ENCODE results near the gene ARL5A. TPM values are rescaled to one million over a fixed set of nuclear protein-coding genes. Genes with fewer than 3 reads are reported as not detected.

Gene ARL5A
- total RNA-seq, 1 experiment from 2014 or later, result 55.0 TPM

DNA sequence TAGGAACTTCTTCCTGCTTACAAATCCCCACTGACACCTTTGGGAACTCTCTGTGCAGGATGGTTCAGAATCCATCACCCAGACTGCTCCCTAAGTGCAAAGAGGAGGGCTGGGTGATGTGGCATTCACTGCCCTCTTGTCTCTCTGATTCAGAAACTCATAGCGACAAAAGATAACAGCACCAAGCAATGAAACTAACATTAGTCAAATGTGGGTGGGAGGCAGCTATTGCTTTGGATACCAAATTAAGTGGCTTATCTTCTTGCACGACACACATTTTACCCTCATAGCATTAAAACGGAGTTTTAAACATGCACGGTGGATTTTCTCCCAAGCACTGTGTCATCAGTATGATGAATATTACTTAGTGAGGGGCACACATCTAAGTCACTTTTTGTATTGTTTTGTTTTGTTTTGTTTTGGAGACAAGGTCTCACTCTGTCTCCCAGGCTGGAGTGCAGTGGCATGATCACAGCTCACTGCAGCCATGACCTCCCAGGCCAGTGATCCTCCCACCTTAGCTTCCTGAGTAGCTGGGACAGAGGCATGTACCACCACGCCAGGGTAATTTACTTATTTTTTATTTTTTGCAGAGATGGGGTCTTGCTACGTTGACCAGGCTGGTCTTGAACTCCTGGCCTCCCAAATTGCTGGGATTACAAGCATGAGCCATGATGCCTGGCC, 53.0 kb downstream of the ARL5A start:
- intact Hi-C loops (cut with micrococcal nuclease; ENCODE audit: unreplicated experiment), result no loop called here
- TF ChIP-seq, protein P1, sequence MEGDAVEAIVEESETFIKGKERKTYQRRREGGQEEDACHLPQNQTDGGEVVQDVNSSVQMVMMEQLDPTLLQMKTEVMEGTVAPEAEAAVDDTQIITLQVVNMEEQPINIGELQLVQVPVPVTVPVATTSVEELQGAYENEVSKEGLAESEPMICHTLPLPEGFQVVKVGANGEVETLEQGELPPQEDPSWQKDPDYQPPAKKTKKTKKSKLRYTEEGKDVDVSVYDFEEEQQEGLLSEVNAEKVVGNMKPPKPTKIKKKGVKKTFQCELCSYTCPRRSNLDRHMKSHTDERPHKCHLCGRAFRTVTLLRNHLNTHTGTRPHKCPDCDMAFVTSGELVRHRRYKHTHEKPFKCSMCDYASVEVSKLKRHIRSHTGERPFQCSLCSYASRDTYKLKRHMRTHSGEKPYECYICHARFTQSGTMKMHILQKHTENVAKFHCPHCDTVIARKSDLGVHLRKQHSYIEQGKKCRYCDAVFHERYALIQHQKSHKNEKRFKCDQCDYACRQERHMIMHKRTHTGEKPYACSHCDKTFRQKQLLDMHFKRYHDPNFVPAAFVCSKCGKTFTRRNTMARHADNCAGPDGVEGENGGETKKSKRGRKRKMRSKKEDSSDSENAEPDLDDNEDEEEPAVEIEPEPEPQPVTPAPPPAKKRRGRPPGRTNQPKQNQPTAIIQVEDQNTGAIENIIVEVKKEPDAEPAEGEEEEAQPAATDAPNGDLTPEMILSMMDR (conservative IDR thresholded peaks at IDR 0.05; ENCODE audit: low read depth, low read length), result no peak
- no peak for TF ChIP-seq EZH2 (IDR thresholded peaks at IDR 0.05; ENCODE audit: borderline replicate concordance, low read depth, low read length, poor library complexity, severe bottlenecking)
- no peaks in the 10 kb centered on the region for H3K27me3 ChIP-seq (replicated peaks; ENCODE audit: insufficient read depth, low read depth, low read length, poor library complexity)
- no peak for DNase-seq (ENCODE audit: low spot score)
- POLR2A ChIA-PET (ENCODE audit: low non-redundant PET), result no interaction called here
- H3K9me3 ChIP-seq (ENCODE audit: low read depth, low read length, poor library complexity, severe bottlenecking), result no peaks in the 10 kb centered on the region
- H3K36me3 ChIP-seq (ENCODE audit: insufficient read depth, low read length, poor library complexity, severe bottlenecking), result no peaks in the 10 kb centered on the region
- CTCF ChIA-PET, result no interaction called here
- H3K4me3 ChIP-seq (ENCODE audit: low read depth, low read length, poor library complexity, severe bottlenecking), result no peak overlapping the region
- H3K4me1 ChIP-seq (ENCODE audit: insufficient read depth, low read length, poor library complexity, severe bottlenecking), result peaks cover 20% of the 10 kb centered on the region
- BruUV-seq (replicated peaks), result no TSS peak
- no peak overlapping the region for H3K27ac ChIP-seq (ENCODE audit: low read depth, low read length, poor library complexity, severe bottlenecking)

DNA sequence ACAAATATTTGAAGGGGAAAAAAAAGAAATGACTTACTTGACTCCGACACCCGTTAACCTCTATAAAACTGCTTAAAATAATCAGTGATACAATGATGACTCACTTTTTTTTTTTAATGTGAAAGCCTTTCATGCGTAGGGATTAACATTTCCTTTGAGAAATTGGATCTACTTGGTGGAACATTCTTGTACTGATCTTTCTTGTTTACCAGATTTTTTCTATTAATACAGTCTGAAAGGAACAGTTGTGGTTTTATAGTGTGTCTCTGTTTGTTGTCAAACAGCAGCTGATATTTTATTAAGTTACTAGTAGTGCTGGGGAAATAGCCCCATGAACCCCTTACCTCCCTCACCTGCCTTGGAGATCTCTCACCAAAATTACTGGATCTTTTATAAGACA, 53.7 kb downstream of the ARL5A start:
- intact Hi-C loops (cut with micrococcal nuclease; ENCODE audit: unreplicated experiment), result no loop called here
- POLR2A ChIA-PET (ENCODE audit: low non-redundant PET), result no interaction called here
- no peak overlapping the region for H3K27ac ChIP-seq (ENCODE audit: low read depth, low read length, poor library complexity, severe bottlenecking)
- no peak for TF ChIP-seq EZH2 (IDR thresholded peaks at IDR 0.05; ENCODE audit: borderline replicate concordance, low read depth, low read length, poor library complexity, severe bottlenecking)
- TF ChIP-seq, protein P1 (conservative IDR thresholded peaks at IDR 0.05; ENCODE audit: low read depth, low read length), result no peak
- H3K27me3 ChIP-seq (replicated peaks; ENCODE audit: insufficient read depth, low read depth, low read length, poor library complexity), result no peaks in the 10 kb centered on the region
- BruUV-seq (replicated peaks), result no TSS peak
- H3K4me1 ChIP-seq (ENCODE audit: insufficient read depth, low read length, poor library complexity, severe bottlenecking), result peaks cover 20% of the 10 kb centered on the region
- H3K36me3 ChIP-seq (ENCODE audit: insufficient read depth, low read length, poor library complexity, severe bottlenecking), result no peaks in the 10 kb centered on the region
- CTCF ChIA-PET, result no interaction called here
- no peak overlapping the region for H3K4me3 ChIP-seq (ENCODE audit: low read depth, low read length, poor library complexity, severe bottlenecking)
- no peaks in the 10 kb centered on the region for H3K9me3 ChIP-seq (ENCODE audit: low read depth, low read length, poor library complexity, severe bottlenecking)
- peak; percentile 76 for DNase-seq (ENCODE audit: low spot score)

DNA sequence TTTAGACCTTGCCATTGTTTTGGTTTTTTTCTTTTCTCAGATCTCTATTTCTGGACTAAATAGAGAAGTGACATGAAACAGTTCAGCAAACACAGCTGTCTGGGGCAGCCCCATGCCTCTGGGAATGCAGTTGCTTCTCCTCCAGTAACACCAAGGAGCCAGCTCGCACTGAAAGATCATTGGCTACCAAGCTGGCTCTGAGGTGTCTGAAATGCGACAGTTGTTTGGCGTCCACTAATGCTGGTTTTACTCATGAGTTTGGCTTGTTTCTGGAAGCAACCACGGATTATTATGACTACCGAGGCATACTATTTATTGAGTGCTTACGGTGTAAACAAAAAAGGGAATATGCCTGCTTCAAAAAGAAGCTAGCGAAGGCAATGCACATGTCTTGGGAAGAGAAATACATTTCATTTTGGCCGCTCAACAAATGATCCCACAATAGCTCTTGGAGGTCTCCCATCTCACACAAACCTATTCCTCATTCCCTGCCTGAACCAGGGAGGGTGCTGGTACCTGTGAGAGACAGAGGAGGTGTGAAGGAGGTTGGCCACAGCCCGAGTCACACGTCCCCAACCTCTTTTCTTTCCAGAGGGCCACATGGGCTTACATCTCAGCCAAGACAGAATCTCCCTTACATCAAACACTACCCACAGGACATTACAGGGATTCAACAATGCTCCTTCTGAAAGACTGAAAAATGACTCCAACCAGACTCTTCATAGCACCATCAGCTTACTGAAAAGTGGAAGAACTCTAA, 56.4 kb downstream of the ARL5A start:
- no peak overlapping the region for H3K4me3 ChIP-seq (ENCODE audit: low read depth, low read length, poor library complexity, severe bottlenecking)
- no TSS peak for BruUV-seq (replicated peaks)
- no peaks in the 10 kb centered on the region for H3K27me3 ChIP-seq (replicated peaks; ENCODE audit: insufficient read depth, low read depth, low read length, poor library complexity)
- no peaks in the 10 kb centered on the region for H3K9me3 ChIP-seq (ENCODE audit: low read depth, low read length, poor library complexity, severe bottlenecking)
- peaks cover 32% of the 10 kb centered on the region for H3K4me1 ChIP-seq (ENCODE audit: insufficient read depth, low read length, poor library complexity, severe bottlenecking)
- no peaks in the 10 kb centered on the region for H3K36me3 ChIP-seq (ENCODE audit: insufficient read depth, low read length, poor library complexity, severe bottlenecking)
- no peak for DNase-seq (ENCODE audit: low spot score)
- TF ChIP-seq, protein P1 (conservative IDR thresholded peaks at IDR 0.05; ENCODE audit: low read depth, low read length), result no peak
- TF ChIP-seq EZH2 (IDR thresholded peaks at IDR 0.05; ENCODE audit: borderline replicate concordance, low read depth, low read length, poor library complexity, severe bottlenecking), result no peak
- intact Hi-C loops (cut with micrococcal nuclease; ENCODE audit: unreplicated experiment), result no loop called here
- ChIA-PET POLR2A (ENCODE audit: low non-redundant PET) (no interaction called here), CTCF (interaction anchor here (0.5 kb wide), 1 partner anchor 166 kb away, joined by 3 read pairs; no protein-coding TSS in a partner anchor)
- H3K27ac ChIP-seq (ENCODE audit: low read depth, low read length, poor library complexity, severe bottlenecking), result no peak overlapping the region
